H9 (cell line): Measurements from ENCODE around the gene IAH1. TPM values are rescaled to one million over a fixed set of nuclear protein-coding genes. Genes with fewer than 3 reads are reported as not detected.

Experiments
- DNase-seq: peaks from one replicate; pipeline ENCODE4 v3.0.0-alpha.2; 2017
- H2AFZ ChIP-seq: one replicate; pipeline ENCODE4 v1.6.1; 2013; ENCODE audit warnings: mild to moderate bottlenecking, low read length, control low read depth, moderate library complexity
- H2AK5ac ChIP-seq: 2 replicates; pipeline ENCODE4 v1.6.1; 2013; ENCODE audit warnings: low read length, control low read depth, mixed read lengths; ENCODE audit not compliant: insufficient read length
- H2BK120ac ChIP-seq: one replicate; pipeline ENCODE4 v1.6.1; 2013; ENCODE audit warnings: low read depth, mild to moderate bottlenecking, low read length, control low read depth, inconsistent platforms; ENCODE audit not compliant: poor library complexity, severe bottlenecking
- H2BK12ac ChIP-seq: 2 replicates; pipeline ENCODE4 v1.6.1; 2013; ENCODE audit warnings: low read length, control low read depth, mixed read lengths, low read depth; ENCODE audit not compliant: insufficient read length
- H2BK15ac ChIP-seq: 2 replicates; pipeline ENCODE4 v1.6.1; 2013; ENCODE audit warnings: low read depth, low read length, control low read depth
- H2BK20ac ChIP-seq: one replicate; pipeline ENCODE4 v1.6.1; 2013; ENCODE audit warnings: low read depth, mild to moderate bottlenecking, low read length, control low read depth, inconsistent platforms; ENCODE audit not compliant: poor library complexity, severe bottlenecking
- H2BK5ac ChIP-seq: 2 replicates; pipeline ENCODE4 v1.6.1; 2013; ENCODE audit warnings: low read length, control low read depth, mixed read lengths; ENCODE audit not compliant: insufficient read length
- H3K14ac ChIP-seq: 2 replicates; pipeline ENCODE4 v1.6.1; 2013; ENCODE audit warnings: low read length, control low read depth; ENCODE audit not compliant: insufficient read depth
- H3K18ac ChIP-seq: 2 replicates; pipeline ENCODE4 v1.6.1; 2013; ENCODE audit warnings: low read depth, mild to moderate bottlenecking, mixed read lengths, low read length, control low read depth; ENCODE audit not compliant: insufficient read length
- H3K23ac ChIP-seq: 2 replicates; pipeline ENCODE4 v1.6.1; 2013; ENCODE audit warnings: low read length, control low read depth, mixed read lengths, low read depth; ENCODE audit not compliant: insufficient read length
- H3K23me2 ChIP-seq: 2 replicates; pipeline ENCODE4 v1.6.1; 2013; ENCODE audit warnings: low read depth, mild to moderate bottlenecking, mixed read lengths, low read length, control low read depth; ENCODE audit not compliant: insufficient read length, poor library complexity, severe bottlenecking
- H3K27ac ChIP-seq: 2 replicates; pipeline ENCODE4 v1.5.1; 2013; ENCODE audit warnings: low read length, control low read depth, mixed read lengths, low read depth; ENCODE audit not compliant: insufficient read length
- H3K27me3 ChIP-seq: 2 replicates; pipeline ENCODE4 v1.6.1; 2013; ENCODE audit warnings: low read length, control low read depth, inconsistent platforms; ENCODE audit not compliant: insufficient read depth
- H3K4ac ChIP-seq: 2 replicates; pipeline ENCODE4 v1.6.1; 2013; ENCODE audit warnings: low read depth, mild to moderate bottlenecking, control low read depth, inconsistent platforms, low read length, moderate library complexity
- H3K4me1 ChIP-seq: 2 replicates; pipeline ENCODE4 v1.6.1; 2013; ENCODE audit warnings: low read length, control low read depth, inconsistent platforms; ENCODE audit not compliant: insufficient read depth
- H3K4me2 ChIP-seq: 2 replicates; pipeline ENCODE4 v1.6.1; 2013; ENCODE audit warnings: low read length, control low read depth, mixed read lengths; ENCODE audit not compliant: insufficient read length, insufficient read depth
- H3K56ac ChIP-seq: 2 replicates; pipeline ENCODE4 v1.6.1; 2013; ENCODE audit warnings: low read depth, mild to moderate bottlenecking, mixed read lengths, low read length, control low read depth; ENCODE audit not compliant: insufficient read length
- H3K79me1 ChIP-seq: 2 replicates; pipeline ENCODE4 v1.6.1; 2013; ENCODE audit warnings: low read depth, mild to moderate bottlenecking, moderate library complexity, low read length, control low read depth, inconsistent platforms; ENCODE audit not compliant: insufficient read depth, poor library complexity, severe bottlenecking
- H3K79me2 ChIP-seq: 2 replicates; pipeline ENCODE4 v1.6.1; 2013; ENCODE audit warnings: low read length, control low read depth, inconsistent platforms; ENCODE audit not compliant: insufficient read depth
- H3K9ac ChIP-seq: 2 replicates; pipeline ENCODE4 v1.6.1; 2013; ENCODE audit warnings: low read length, control low read depth, mixed read lengths; ENCODE audit not compliant: insufficient read length; ENCODE audit errors: extremely low read depth
- H3K9me3 ChIP-seq: one replicate; pipeline ENCODE4 v1.6.1; 2013; ENCODE audit warnings: low read depth, low read length, inconsistent platforms; ENCODE audit not compliant: control insufficient read depth
- H3T11ph ChIP-seq: one replicate; pipeline ENCODE4 v1.6.1; 2013; ENCODE audit warnings: mild to moderate bottlenecking, low read length, control low read depth, inconsistent platforms
- H4K20me1 ChIP-seq: one replicate; pipeline ENCODE4 v1.6.1; 2013; ENCODE audit not compliant: control insufficient read depth, insufficient read length, insufficient read depth
- H4K5ac ChIP-seq: 2 replicates; pipeline ENCODE4 v1.6.1; 2013; ENCODE audit warnings: low read depth, mild to moderate bottlenecking, mixed read lengths, low read length, control low read depth; ENCODE audit not compliant: insufficient read length
- H4K8ac ChIP-seq: replicated peaks from 2 replicates; pipeline ENCODE4 v1.6.1; 2013; ENCODE audit warnings: low read length, control low read depth, mixed read lengths, low read depth; ENCODE audit not compliant: insufficient read length
- H4K91ac ChIP-seq: 2 replicates; pipeline ENCODE4 v1.6.1; 2013; ENCODE audit warnings: low read depth, mild to moderate bottlenecking, moderate library complexity, mixed read lengths, low read length, control low read depth; ENCODE audit not compliant: insufficient read length
- H3K27ac Mint-ChIP-seq, 3 experiments: 2 replicates in 2 of 3; 3 replicates in 1 of 3; pipeline ENCODE4 v1.8.0; 2020 to 2021; ENCODE audit warnings: mixed read lengths in 3 of 3, mild to moderate bottlenecking in 1 of 3, moderate library complexity in 1 of 3
- H3K27me3 Mint-ChIP-seq: 2 replicates; pipeline ENCODE4 v1.8.0; 2021; ENCODE audit warnings: low read depth, mild to moderate bottlenecking, moderate library complexity, mixed read lengths
- H3K36me3 Mint-ChIP-seq, 3 experiments: 2 replicates in 2 of 3; 3 replicates in 1 of 3; pipeline ENCODE4 v1.8.0; 2020 to 2021; ENCODE audit warnings: low read depth in 3 of 3, mixed read lengths in 3 of 3; ENCODE audit not compliant: insufficient read depth in 1 of 3
- H3K4me1 Mint-ChIP-seq, 2 experiments: 2 replicates each; pipeline ENCODE4 v1.8.0; 2020; ENCODE audit warnings: mixed read lengths in 2 of 2
- H3K4me3 Mint-ChIP-seq, 2 experiments: 2 replicates in 1 of 2; 3 replicates in 1 of 2; pipeline ENCODE4 v1.8.0; 2020 to 2021; ENCODE audit warnings: mild to moderate bottlenecking in 2 of 2, mixed read lengths in 2 of 2, moderate library complexity in 1 of 2
- H3K9me3 Mint-ChIP-seq, 2 experiments: 2 replicates in 1 of 2; 3 replicates in 1 of 2; pipeline ENCODE4 v1.8.0; 2020; ENCODE audit warnings: mild to moderate bottlenecking in 2 of 2, mixed read lengths in 2 of 2, moderate library complexity in 1 of 2
- CTCF ChIP-seq: fragments of 200-600 bp; sonication (generic); conservative IDR thresholded peaks from 3 replicates; pipeline ENCODE4 v1.8.0; 2021; ENCODE audit warnings: antibody characterized with exemption, mild to moderate bottlenecking
- WGBS: extraction: QIAGEN DNeasy Blood & Tissue Kit; methylation state at CpG from one replicate; pipeline ENCODE4 v1.1.7; 2013; ENCODE audit warnings: missing lambda C conversion rate, low lambda C conversion rate, mixed read lengths; ENCODE audit not compliant: insufficient read length; ENCODE audit errors: extremely low coverage; 5-methylcytosine and 5-hydroxymethylcytosine counted together
- total RNA-seq: library from RNA; stranded (reverse); gene quantifications from 2 replicates; pipeline ENCODE4 v1.2.1, GENCODE V29; 2021

The IAH1 gene
- total RNA-seq, 1 experiment from 2014 or later = 25.6 TPM

- H4K20me1 ChIP-seq = no peaks in the 10 kb centered on the region
- no peaks in the 10 kb centered on the region for H3K79me2 ChIP-seq
- DNase-seq = no peak
- no peaks in the 10 kb centered on the region for H3K4me1 ChIP-seq
- H4K5ac ChIP-seq = no peak overlapping the region
- no peak overlapping the region for H2BK20ac ChIP-seq
- H3K4ac ChIP-seq = no peak overlapping the region
- H3K4me2 ChIP-seq = no peak overlapping the region
- H3T11ph ChIP-seq = no peak overlapping the region
- no peaks in the 10 kb centered on the region for H3K27me3 ChIP-seq
- H3K56ac ChIP-seq = no peak overlapping the region
- no peaks in the 10 kb centered on the region for H3K27me3 Mint-ChIP-seq
- no peak overlapping the region for H2BK12ac ChIP-seq
- H3K79me1 ChIP-seq = no peaks in the 10 kb centered on the region
- no peak overlapping the region for H3K4me3 Mint-ChIP-seq
- H3K27ac Mint-ChIP-seq = no peak overlapping the region
- no peaks in the 10 kb centered on the region for H3K4me1 Mint-ChIP-seq
- H4K8ac ChIP-seq = no peak overlapping the region
- no peak overlapping the region for H3K14ac ChIP-seq
- H2AFZ ChIP-seq = no peak overlapping the region
- H3K23me2 ChIP-seq = no peaks in the 10 kb centered on the region
- no peak overlapping the region for H3K18ac ChIP-seq
- no peaks in the 10 kb centered on the region for H3K9me3 ChIP-seq
- H2BK5ac ChIP-seq = no peak overlapping the region
- H3K36me3 Mint-ChIP-seq = peaks cover 17 to 83% (median 71%) of the 10 kb centered on the region in 3 experiments; a peak in 6 of 7 replicates
- H2BK120ac ChIP-seq = no peak overlapping the region
- H3K9ac ChIP-seq = no peak overlapping the region
- H2AK5ac ChIP-seq = no peak overlapping the region
- no peak overlapping the region for H4K91ac ChIP-seq
- H3K23ac ChIP-seq = no peak overlapping the region
- H3K27ac ChIP-seq = no peak overlapping the region
- H3K9me3 Mint-ChIP-seq = no peaks in the 10 kb centered on the region
- H2BK15ac ChIP-seq = no peak overlapping the region
- no peak for TF ChIP-seq CTCF
- no CpG with 5 or more reads among the region's 2 CpGs for WGBS
Measured at GRCh38 chr2:9490789-9491188, 16.4 kb downstream of the IAH1 start.
